K562 (cell line): ENCODE measurements around the gene CCNK. TPM values are rescaled to one million over a fixed set of nuclear protein-coding genes. Genes with fewer than 3 reads are reported as not detected.

ENCODE experiments used
- ATAC-seq: fragments of 200-7000 bp; cut with Tn5 transposase; 3 replicates; pipeline ENCODE4 v1.9.1; 2020; ENCODE audit warnings: moderate library complexity
- BruUV-seq: library from RNA; stranded (reverse); fragments of 400-500 nt; replicated peaks from 2 replicates; lab custom pipeline; 2021; lab: Mats Ljungman, UMichigan
- CTCF ChIA-PET: fragments of 300-600 bp; formaldehyde crosslinking; extraction: SDS; loops from one replicate; lab custom pipeline; 2021; ENCODE audit warnings: low intra/inter-chr PET ratio; lab: Yijun Ruan, JAX
- POLR2A ChIA-PET: fragments of 300-600, 350-650 bp; sonication (Branson Sonifier 250); formaldehyde crosslinking; extraction: SDS; loops from one replicate; lab custom pipeline; 2021; ENCODE audit warnings: antibody characterized with exemption, inconsistent platforms; lab: Yijun Ruan, JAX
- DNase-seq, 4 experiments: peaks; one replicate each; pipeline versions ENCODE4 v3.0.0 to v3.0.0-alpha.2; 2011 to 2018; ENCODE audit warnings: low spot score in 3 of 4, mixed read lengths in 3 of 4; ENCODE audit errors: extremely low read depth in 1 of 4
- FAIRE-seq: peaks from 2 replicates; lab custom pipeline; 2011; peaks lifted over from hg19 to GRCh38; lab: Jason Lieb, UNC
- H2AFZ ChIP-seq: 2 replicates; pipeline ENCODE4 v1.6.0; 2011; ENCODE audit warnings: low read depth, low read length, control low read depth, inconsistent platforms
- H3K27ac ChIP-seq: fragments of 200-600 bp; 3 replicates; pipeline ENCODE4 v1.8.0; 2011; ENCODE audit warnings: low read depth, mild to moderate bottlenecking, control low read depth, inconsistent platforms, low read length, moderate library complexity, mixed read lengths; ENCODE audit errors: extremely low read depth
- H3K27me3 ChIP-seq, 2 experiments: fragments of 300-600 bp in 1 of 2; 2 replicates in 1 of 2; 3 replicates in 1 of 2; pipeline versions ENCODE4 v1.6.0 to v1.8.0; 2011; ENCODE audit warnings: inconsistent platforms in 2 of 2, low read length in 2 of 2, mild to moderate bottlenecking in 1 of 2, mixed read lengths in 1 of 2, moderate library complexity in 1 of 2; ENCODE audit not compliant: control insufficient read depth in 2 of 2, insufficient read depth in 2 of 2
- H3K36me3 ChIP-seq: fragments of 300-600 bp; 3 replicates; pipeline ENCODE4 v1.8.0; 2011; ENCODE audit warnings: mild to moderate bottlenecking, low read length, inconsistent platforms; ENCODE audit not compliant: control insufficient read depth, insufficient read depth
- H3K4me1 ChIP-seq, 2 experiments: fragments of 200-600 bp in 1 of 2; replicated peaks in 1 of 2; 2 replicates in 1 of 2; 3 replicates in 1 of 2; pipeline versions ENCODE4 v1.5.1 to v1.8.0; 2011; ENCODE audit warnings: inconsistent platforms in 2 of 2, low read length in 2 of 2, mild to moderate bottlenecking in 1 of 2, mixed read lengths in 1 of 2, moderate library complexity in 1 of 2; ENCODE audit not compliant: control insufficient read depth in 2 of 2, insufficient read depth in 2 of 2
- H3K4me2 ChIP-seq: 2 replicates; pipeline ENCODE4 v1.6.1; 2011; ENCODE audit warnings: low read length, control low read depth, inconsistent platforms, mixed read lengths; ENCODE audit not compliant: insufficient read depth
- H3K4me3 ChIP-seq: fragments of 200-600 bp; sonication (generic), shearing (Covaris generic); 2 replicates; pipeline ENCODE4 v1.5.1; 2016; ENCODE audit warnings: control low read depth, inconsistent platforms
- H3K79me2 ChIP-seq: fragments of 200-600 bp; 3 replicates; pipeline ENCODE4 v1.8.0; 2011; ENCODE audit warnings: low read length, inconsistent platforms; ENCODE audit not compliant: control insufficient read depth, insufficient read depth
- H3K9ac ChIP-seq, 2 experiments: 2 replicates each; pipeline versions ENCODE4 v1.6.0 to v1.6.1; 2011; ENCODE audit warnings: low read depth in 2 of 2, low read length in 2 of 2, control low read depth in 1 of 2, inconsistent platforms in 1 of 2, mild to moderate bottlenecking in 1 of 2, mixed read lengths in 1 of 2; ENCODE audit not compliant: insufficient read depth in 1 of 2
- H3K9me1 ChIP-seq: one replicate; pipeline ENCODE4 v1.6.0; 2011; ENCODE audit warnings: inconsistent platforms, mild to moderate bottlenecking, low read length, moderate library complexity; ENCODE audit not compliant: control insufficient read depth, insufficient read depth
- H3K9me3 ChIP-seq: replicated peaks from 2 replicates; pipeline ENCODE4 v1.5.1; 2011; ENCODE audit warnings: low read depth, low read length, inconsistent platforms; ENCODE audit not compliant: control insufficient read depth, insufficient read depth
- H4K20me1 ChIP-seq: replicated peaks from 2 replicates; pipeline ENCODE4 v1.6.1; 2011; ENCODE audit warnings: low read length, inconsistent platforms, mixed read lengths; ENCODE audit not compliant: control insufficient read depth, insufficient read depth
- FUS ChIP-seq: fragments of 200-400 bp; formaldehyde crosslinking; optimal IDR thresholded peaks from 2 replicates; pipeline ENCODE3; 2017; ENCODE audit warnings: low read depth, low read length
- MEF2A ChIP-seq: IDR thresholded peaks from 2 replicates; pipeline ENCODE4 v1.6.1; 2011; ENCODE audit warnings: low read depth, mild to moderate bottlenecking, low read length, moderate library complexity; ENCODE audit not compliant: control insufficient read depth
- RAD21 ChIP-seq, 2 experiments: fragments of 250-450 bp in 1 of 2; fragments of 450-650 bp in 1 of 2; sonication (Bioruptor Pico) in 1 of 2; formaldehyde crosslinking in 1 of 2; IDR thresholded peaks in 1 of 2; conservative IDR thresholded peaks in 1 of 2; 2 replicates each; pipeline versions ENCODE4 v1.4.0 to v1.8.0; 2020 to 2022; ENCODE audit warnings: mild to moderate bottlenecking in 2 of 2, moderate library complexity in 1 of 2
- SNIP1 ChIP-seq: fragments of 450-650 bp; IDR thresholded peaks from 2 replicates; pipeline ENCODE4 v1.7.1; 2017; ENCODE audit warnings: low read depth, mild to moderate bottlenecking
- TSHZ1 ChIP-seq: fragments of 250-450 bp; sonication (Bioruptor Pico); IDR thresholded peaks from 2 replicates; pipeline ENCODE4 v1.4.0; 2020; ENCODE audit warnings: mild to moderate bottlenecking, moderate library complexity
- ZNF696 ChIP-seq: fragments of 250-450 bp; sonication (Bioruptor Pico); conservative IDR thresholded peaks from 2 replicates; pipeline ENCODE4 v1.4.0; 2020; ENCODE audit warnings: mild to moderate bottlenecking, moderate library complexity
- WGBS: fragments of 100-300 bp; shearing (Covaris generic); methylation state at CpG from one replicate; pipeline ENCODE4 v1.1.6; 2016; ENCODE audit warnings: low coverage, mixed read lengths; ENCODE audit not compliant: insufficient coverage; ENCODE audit errors: missing lambda C conversion rate; 5-methylcytosine and 5-hydroxymethylcytosine counted together
- in situ Hi-C: fragments of 300-500 bp; cut with MboI; formaldehyde crosslinking; loops from 4 replicates; pipeline ENCODE4 v1.15.0; 2018; ENCODE audit warnings: inconsistent platforms, mixed read lengths
- intact Hi-C: fragments of 100-400 bp; cut with micrococcal nuclease; formaldehyde crosslinking; loops from 2 replicates; pipeline ENCODE4 v1.14.2; 2022
- polyA plus RNA-seq, 8 experiments: library from polyadenylated mRNA; depleted of rRNA in 4 of 8; stranded (reverse) in 5 of 8; unstranded in 3 of 8; fragments of >200 nt; fragmentation: Nextera tagmentation in 2 of 8; fragmentation: Illumina TruSeq in 1 of 8; extraction: Ambion mirVana in 2 of 8; extraction: Trizol in 1 of 8; gene quantifications; 2 replicates each; pipeline versions ENCODE4 v1.2.1 to v1.2.3, GENCODE V29; 2011 to 2014; ENCODE audit warnings: inconsistent platforms in 1 of 8, missing spikeins in 1 of 8
- total RNA-seq, 7 experiments: library from RNA; depleted of rRNA in 6 of 7; stranded (reverse); fragments of >200 nt in 6 of 7; fragmentation: Illumina TruSeq in 2 of 7; extraction: Trizol in 2 of 7; gene quantifications; 2 replicates each; pipeline versions ENCODE4 v1.2.1 to v1.2.3, GENCODE V29; 2011 to 2021; ENCODE audit warnings: low replicate concordance in 1 of 7

The CCNK gene
- total and polyA plus RNA-seq, 9 of the 15 experiments (the other 6 are each of a cell fraction or from before 2014, with no cell fraction given): 5.8 to 84.2 (median 16.4) TPM

- 73% methylated on average over 7 of the region's 15 CpGs for WGBS
- intact Hi-C loops: no loop called here
- H3K4me1 ChIP-seq: peaks cover 0 to 32% of the 10 kb centered on the region in 2 experiments; a peak in 2 of 5 replicates
- no peaks in the 10 kb centered on the region for H3K9me3 ChIP-seq
- ATAC-seq (no peak), FAIRE-seq (no peak), DNase-seq (no peak)
- no peak overlapping the region for H3K4me2 ChIP-seq
- TF ChIP-seq FUS (no peak), ZNF696 (no peak), TSHZ1 (CRISPR knock-in tag) (no peak), MEF2A (no peak), RAD21 (CRISPR knock-in tag; conservative IDR thresholded peaks at IDR 0.05 in 1 of 2, IDR thresholded peaks at IDR 0.05 in 1 of 2) (no peak), SNIP1 (no peak)
- H3K9me1 ChIP-seq: no peaks in the 10 kb centered on the region
- ChIA-PET CTCF (no interaction called here), POLR2A (interaction anchor here (0.6 kb wide), 1 partner anchor 399 kb away, joined by 4 read pairs; no protein-coding TSS in a partner anchor)
- in situ Hi-C loops: no loop called here
- H3K27ac ChIP-seq: no peak overlapping the region
- H3K79me2 ChIP-seq: no peaks in the 10 kb centered on the region
- no peaks in the 10 kb centered on the region for H3K36me3 ChIP-seq
- H4K20me1 ChIP-seq: peaks cover 31% of the 10 kb centered on the region
- H3K9ac ChIP-seq: no peak overlapping the region
- H3K4me3 ChIP-seq: no peak overlapping the region
- no TSS peak for BruUV-seq
- no peak overlapping the region for H2AFZ ChIP-seq
- H3K27me3 ChIP-seq: no peaks in the 10 kb centered on the region
Measured at GRCh38 chr14:99560922-99561683, 79.9 kb downstream of the CCNK start.
